GM13976 (cell line): ENCODE results near the gene TP63.

Experiments
- DNase-seq: peaks from one replicate; pipeline ENCODE4 v3.0.0; 2012; ENCODE audit warnings: low spot score
- CTCF ChIP-seq: IDR thresholded peaks from 2 replicates; pipeline ENCODE4 v1.5.1; 2012; ENCODE audit warnings: borderline replicate concordance, mild to moderate bottlenecking; ENCODE audit not compliant: insufficient read depth; ENCODE audit errors: extremely low read depth, missing control alignments, control extremely low read depth
- in situ Hi-C: fragments of 300-500 bp; cut with MboI; formaldehyde crosslinking; loops from one replicate; pipeline ENCODE4 v1.12.0; 2022; ENCODE audit warnings: low sequenced_read_pairs, mixed read lengths, inconsistent platforms; ENCODE audit not compliant: unreplicated experiment

TP63 gene

GRCh38 chr3:189726277-189726676 lies 95.1 kb downstream of the TP63 start:
- in situ Hi-C loops = no loop called here
- no peak for TF ChIP-seq CTCF
- no peak for DNase-seq

- in situ Hi-C loops = no loop called here
- no peak for DNase-seq
- TF ChIP-seq CTCF = no peak
Observed at GRCh38 chr3:189727158-189727557, 96.0 kb downstream of the TP63 start.

GRCh38 chr3:189727898-189728297 lies 96.7 kb downstream of the TP63 start:
- DNase-seq = no peak
- in situ Hi-C loops = no loop called here
- no peak for TF ChIP-seq CTCF

GRCh38 chr3:189728915-189729314 lies 97.7 kb downstream of the TP63 start:
- in situ Hi-C loops = no loop called here
- no peak for TF ChIP-seq CTCF
- no peak for DNase-seq

GRCh38 chr3:189734061-189734460 lies 102.9 kb downstream of the TP63 start:
- TF ChIP-seq CTCF = no peak
- in situ Hi-C loops = no loop called here
- DNase-seq = no peak

GRCh38 chr3:189735913-189736312 lies 104.7 kb downstream of the TP63 start:
- TF ChIP-seq CTCF = no peak
- no peak for DNase-seq
- in situ Hi-C loops = no loop called here

- in situ Hi-C loops = no loop called here
- no peak for TF ChIP-seq CTCF
- no peak for DNase-seq
Observed at GRCh38 chr3:189737071-189737470, 105.9 kb downstream of the TP63 start.
